Inflammatory macrophage treated with lipopolysaccharide for 4 hours (primary cell): ENCODE measurements around the gene UMAD1.

Experiments
- DNase-seq: peaks from one replicate; pipeline ENCODE4 v3.0.0-alpha.2; 2020

Gene UMAD1

GRCh38 chr7:7736671-7737070, 96.1 kb downstream of the UMAD1 start:
- no peak for DNase-seq

- no peak for DNase-seq
Observed at GRCh38 chr7:7737674-7738073, 97.1 kb downstream of the UMAD1 start.

DNA sequence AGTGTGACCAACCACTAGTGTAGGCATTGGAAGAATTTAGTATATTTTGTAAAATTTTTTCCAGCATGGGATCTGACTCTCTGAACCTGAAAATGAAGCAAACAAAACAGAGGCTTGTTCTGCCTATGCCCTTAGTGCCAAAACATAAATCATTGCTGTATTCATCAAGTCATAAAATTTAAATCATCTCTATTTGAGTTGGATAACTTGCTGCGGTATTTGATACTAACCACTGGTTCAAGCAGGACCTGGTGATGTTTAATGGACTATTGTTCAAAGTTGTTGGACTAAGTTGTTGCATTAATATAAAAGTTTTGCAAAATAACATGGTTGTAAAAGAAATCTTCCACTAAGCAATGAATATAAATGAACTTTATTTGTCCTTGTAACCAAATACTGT, 97.6 kb downstream of the UMAD1 start:
- no peak for DNase-seq

GRCh38 chr7:7738622-7739021, 98.1 kb downstream of the UMAD1 start:
- no peak for DNase-seq

DNA sequence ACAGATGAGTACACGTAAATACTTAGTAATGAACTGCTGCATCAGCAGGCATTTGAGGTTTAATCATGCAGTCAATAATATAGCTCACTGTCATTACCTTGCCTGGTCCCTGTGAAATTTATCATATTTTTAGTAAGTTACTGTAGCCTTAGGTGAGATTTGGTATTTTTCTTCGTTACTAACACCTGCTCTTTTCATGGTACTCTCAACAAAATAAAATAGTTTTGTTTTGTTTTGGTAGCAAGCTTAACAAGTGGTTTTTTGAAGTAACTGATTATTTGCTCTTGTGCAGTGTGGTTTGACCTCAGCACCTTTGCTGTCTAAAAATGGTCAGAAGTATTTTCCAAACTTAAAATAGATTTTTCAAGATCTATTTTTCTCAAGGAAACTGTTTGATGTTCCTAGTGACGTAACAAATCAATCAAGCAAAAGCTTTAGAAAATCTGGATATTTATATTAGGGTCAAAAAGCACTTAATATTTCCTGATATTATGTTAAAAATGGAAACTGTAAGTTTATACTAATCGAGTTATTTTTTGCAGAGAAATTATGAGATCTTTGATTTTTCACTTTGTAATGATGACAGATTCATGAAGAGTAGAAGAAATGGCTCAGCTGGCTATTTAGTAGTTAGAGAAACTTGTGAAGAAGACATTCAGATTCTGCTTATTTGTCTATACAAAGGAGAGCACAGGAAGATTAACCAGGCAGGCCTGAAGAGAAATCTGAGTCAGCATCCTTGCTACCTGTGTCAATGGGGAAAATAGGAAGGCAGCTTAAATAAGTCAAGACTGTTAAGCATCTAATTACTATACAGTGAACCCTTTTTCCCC, 98.9 kb downstream of the UMAD1 start:
- DNase-seq = no peak

GRCh38 chr7:7740037-7740355, 99.4 kb downstream of the UMAD1 start:
- DNase-seq = no peak

DNA sequence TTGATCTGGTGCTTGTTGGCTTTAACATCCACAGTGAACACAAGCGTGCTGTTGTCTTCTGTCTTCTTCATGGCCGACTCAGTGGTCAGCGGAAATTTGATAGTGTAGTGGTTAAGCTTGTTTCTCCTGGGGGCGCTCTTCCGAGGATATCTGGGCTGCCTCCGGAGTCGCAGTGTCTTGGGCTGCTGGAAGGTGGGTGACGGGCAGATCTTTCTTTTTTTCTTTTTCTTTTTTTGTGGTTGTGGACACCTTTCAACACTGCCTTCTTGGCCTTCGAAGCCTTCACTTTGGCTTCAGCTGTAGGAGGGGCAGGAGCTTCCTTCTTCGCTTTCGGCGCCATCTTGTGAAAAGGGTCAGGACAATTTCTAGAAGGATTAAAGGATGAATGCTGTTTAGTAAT, 101.7 kb downstream of the UMAD1 start:
- DNase-seq = no peak

DNA sequence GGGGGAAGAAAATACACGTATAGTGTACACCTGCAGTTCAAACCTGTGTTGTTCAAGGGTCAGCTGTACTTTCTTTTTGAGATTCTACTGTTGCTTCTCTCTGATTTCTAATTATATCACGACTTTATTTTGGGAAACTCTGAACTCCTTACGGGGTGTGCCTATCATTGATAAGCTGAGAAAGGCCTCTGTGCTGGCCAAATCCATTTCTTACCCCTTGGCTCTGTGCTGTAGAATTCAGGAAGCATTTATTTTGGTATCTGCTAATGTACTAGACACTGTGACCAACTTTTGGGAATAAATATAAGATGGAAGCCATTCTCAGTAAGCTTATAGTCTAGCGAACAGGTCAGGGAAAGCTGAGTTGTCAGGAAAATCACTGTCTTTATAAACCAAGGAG, 104.7 kb downstream of the UMAD1 start:
- no peak for DNase-seq

GRCh38 chr7:7745966-7746365, 105.4 kb downstream of the UMAD1 start:
- DNase-seq = no peak

DNA sequence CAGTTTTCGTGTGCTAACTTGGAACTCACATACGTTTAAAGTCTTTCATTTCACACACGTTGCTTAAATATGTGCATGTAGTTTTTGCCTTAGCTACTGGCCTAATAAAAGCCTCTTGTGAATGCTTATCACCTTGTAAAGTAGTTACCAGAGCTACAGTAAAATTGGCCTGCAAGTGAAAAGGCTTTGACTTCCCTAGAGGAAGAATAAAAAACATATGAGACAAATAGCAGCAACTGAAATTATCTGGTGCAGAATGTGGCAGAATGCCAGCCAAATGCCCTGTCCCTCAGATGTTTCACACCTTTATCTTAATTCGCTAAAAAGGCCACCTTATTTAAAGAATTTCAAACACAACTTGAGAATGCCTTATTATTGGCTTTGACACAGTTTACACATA, 105.9 kb downstream of the UMAD1 start:
- no peak for DNase-seq

DNA sequence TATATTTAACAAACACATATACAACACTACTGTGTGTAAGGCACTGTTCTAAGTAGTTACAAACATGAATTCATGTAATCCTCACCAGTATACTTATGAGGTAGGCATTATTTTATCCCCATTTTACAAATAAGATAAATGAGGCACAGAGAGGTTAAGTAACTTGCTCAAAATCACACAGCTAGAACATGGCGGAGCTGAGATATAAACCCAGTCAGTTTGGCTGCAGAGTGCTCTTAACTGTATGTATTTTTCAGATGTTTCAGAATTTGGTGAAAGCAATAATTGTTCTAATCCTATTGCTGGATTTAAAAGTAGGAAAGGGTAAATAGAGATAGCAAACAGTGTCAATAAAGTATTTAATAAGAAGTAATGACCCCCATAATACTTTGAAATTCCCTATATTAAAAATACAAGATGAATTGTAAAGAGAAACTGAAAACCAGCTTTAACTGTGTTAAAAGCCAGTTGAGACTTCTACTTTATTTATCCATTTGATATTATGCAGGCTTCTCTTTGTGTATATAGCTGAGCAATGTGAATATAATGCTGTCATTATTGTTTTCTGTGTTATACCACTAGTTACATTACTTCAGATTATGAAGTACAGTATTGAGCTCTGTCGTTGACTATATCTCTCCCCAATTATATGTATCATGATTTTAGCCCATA, 110.2 kb downstream of the UMAD1 start:
- DNase-seq = no peak

DNA sequence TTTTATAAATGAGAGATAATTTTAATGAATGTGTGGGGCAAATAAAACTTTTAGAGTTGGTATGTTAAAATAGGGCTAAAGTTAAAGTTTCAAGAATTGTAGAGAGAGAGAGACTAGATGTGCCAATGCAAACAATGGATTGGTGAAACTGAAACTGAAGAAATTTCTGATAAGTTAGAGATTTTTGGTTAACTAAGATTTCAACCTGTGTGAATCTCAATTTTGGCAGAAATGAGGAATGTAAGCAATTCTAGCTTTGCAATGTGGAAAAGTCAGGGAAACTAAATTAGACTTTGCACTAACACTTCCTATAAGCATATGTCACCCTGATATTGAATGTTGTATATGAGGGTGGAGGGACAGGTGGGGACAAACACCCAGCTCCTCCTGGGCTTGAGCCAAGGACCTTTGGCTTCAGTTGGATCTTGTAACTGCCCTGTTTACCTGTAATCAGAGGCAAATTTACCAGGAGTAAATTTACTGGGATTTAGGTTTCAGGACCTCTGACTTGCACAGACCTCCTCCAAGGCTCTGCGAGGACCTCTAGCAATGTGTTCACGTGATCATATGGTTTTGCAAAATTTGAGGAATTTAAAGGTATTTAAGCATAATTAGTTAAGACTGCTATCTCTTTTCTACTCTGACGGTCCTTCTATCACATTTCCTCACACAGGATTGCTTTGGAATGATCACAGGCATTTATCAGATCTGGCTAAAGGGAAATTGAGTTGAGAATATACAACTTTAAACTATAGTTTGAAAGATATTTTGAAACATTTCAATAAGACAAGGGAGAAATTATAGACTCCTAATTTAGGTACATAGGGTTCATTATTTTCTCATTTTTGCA, 110.9 kb downstream of the UMAD1 start:
- no peak for DNase-seq

- no peak for DNase-seq
Observed at GRCh38 chr7:7756577-7756976, 116.0 kb downstream of the UMAD1 start.

DNA sequence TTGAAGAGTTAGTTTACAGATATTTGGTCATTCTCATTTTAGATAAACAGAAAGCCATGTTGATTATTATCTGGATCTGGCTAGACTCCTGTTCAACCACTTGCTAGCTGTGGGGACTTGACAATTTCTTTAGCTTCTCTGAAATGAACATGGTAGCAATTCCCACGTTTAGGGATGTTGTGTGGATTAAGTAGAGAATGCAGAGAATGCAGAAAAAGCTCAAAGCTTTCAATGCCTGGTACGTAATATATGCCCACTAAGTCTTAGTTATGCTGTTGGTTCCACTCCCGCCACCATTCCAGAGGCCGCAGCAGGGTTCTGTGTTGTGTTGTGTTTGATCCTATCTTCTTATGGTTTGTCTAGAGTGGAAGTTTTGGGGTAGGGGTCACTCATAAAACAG, 117.0 kb downstream of the UMAD1 start:
- DNase-seq = no peak

DNA sequence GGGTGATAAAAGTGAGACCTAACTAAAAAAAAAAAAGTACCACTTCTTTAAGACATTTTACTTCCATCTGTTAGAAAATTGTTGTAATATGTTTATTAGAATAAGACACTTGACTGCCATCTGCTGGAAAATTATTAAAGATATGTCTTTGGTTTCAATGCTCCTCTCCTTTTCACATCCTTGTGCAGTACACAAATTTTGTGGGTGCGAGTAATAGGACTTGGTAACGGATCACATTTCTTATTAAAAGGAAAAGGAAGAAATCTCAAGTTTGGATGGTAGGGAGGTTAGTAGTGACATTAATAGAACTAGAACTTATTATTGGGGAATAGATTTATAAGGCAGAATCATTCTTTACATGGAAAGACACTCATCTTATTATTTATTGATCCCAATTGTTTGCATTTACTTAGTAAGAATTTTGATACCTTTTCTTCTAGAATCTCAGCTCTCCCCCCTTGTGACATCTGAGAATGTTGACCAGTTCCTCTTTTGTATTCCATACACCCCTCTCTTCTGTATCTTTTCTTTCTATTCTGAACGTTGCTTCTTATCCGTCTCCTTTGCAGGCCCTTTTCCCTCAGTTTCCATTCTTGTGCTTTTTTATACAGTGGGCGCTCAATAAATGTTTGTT, 120.9 kb downstream of the UMAD1 start:
- DNase-seq = peak; percentile 75

DNA sequence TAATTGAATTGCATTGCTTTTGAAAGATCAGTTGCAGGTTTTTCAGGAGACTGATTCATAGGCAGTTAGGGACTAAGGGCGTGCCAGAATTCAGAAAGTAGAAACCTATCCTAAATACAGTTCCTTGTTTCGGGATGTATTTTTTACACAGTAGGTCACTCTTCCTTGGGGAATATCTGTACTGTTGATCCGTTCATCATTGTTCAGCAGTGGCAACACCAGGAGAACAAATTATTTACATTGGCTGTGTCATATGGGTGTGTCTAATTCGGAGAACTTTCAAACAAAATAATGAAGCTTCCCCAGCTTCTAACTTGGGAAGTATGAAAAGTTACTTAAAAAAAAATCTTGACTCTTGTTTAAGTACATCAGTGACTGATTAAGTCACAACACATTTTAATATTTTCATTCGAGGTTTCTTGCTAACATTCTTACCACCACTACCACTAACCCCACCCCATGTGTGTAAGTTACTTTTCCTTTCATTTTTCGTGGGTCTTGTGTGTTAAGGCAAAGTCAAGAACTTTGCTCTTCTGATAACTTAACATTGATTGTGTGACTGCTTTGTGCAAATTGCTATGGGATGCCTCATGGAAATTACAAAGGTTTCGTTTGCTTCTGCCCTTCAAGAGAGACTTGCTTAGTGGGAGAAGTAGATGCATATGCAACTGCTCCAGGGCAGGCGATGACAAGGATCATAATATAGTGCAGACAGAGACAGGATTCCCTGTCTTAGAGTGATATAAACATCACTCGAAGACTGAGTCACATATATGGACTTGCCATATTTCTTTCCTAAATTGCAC, 121.6 kb downstream of the UMAD1 start:
- DNase-seq = peak; percentile 70

DNA sequence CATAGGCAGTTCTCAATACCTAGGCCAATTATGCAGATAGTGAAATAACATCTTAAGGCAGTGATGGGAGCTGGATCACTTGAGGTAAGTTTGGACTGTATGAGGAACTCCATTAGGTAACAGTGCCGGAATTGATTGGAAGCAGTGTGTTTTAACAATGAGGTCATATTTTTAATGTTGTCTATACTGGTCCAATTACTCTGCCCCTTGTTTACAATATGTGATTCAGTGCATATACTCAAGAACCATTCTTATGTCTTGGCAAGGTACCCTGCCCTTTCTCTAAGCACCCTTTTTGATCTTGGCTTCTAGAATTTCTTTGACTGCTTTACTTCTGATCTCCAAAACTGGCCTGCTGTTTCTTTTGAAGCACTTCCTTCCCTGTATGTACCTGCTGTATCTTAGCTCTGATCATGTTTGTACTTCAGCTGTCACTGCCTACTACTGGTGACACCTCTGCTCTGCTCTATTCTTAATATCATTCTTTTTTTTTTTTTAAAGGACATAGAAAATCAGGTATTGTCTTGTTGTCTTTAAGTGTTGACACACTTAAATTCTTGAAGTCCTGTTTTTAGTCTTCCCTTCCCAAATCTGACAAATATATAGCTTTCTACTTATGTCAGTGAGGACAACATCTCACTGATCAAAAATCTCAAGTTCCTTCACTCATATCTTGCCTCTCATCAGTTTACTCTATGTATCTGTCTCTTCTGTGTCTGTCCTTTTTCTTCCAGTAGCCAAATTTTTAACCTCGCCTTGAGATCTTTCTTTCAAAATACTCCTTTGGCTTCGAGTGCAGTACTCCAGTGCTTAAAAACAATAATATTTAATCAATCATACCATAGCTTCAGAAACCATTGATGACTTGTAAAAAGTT, 124.2 kb downstream of the UMAD1 start:
- DNase-seq = no peak

DNA sequence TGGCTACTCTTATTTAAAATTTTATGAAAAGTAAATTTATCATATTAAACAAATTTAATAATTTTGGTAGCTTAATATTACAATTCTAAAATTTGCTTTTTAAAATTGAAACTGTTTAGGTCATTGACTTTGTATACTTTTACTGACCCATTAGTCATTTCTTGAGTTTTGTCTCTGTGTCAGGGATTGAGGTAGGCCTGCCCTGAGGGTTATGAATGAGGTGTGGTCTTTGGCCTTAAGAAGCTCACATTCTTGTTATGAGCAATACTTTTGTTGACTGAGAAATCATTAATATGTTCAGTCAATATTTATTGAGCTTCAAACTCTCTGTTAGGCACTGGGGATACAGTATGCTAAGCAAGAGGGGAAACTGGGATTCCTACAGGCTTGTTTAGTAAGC, 124.9 kb downstream of the UMAD1 start:
- no peak for DNase-seq

DNA sequence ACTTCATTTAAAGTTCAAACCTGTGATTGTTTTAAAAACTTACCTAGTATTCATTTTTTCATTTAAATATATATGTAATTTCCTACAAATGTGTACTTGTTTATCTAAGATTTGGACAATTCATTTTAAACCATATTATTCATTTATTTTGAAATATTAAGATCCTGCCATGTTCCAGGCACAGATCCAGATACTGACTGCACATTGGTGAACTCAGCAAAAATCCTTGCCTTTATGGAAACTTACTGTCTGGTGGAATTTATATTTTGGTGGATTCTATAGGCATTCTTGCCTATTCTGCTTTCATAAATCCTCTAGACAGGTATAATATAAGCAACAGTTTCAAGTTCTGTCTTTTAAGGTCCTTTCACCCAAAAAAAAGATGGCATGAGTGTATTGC, 126.1 kb downstream of the UMAD1 start:
- no peak for DNase-seq

- no peak for DNase-seq
Observed at GRCh38 chr7:7768977-7769709, 128.6 kb downstream of the UMAD1 start.
